ES-I3 (cell line): ENCODE data around the gene UBXN1.

Experiments
- H3K36me3 ChIP-seq: 2 replicates; pipeline ENCODE4 v1.6.1; 2013; ENCODE audit warnings: mild to moderate bottlenecking, low read length, control low read depth, moderate library complexity; ENCODE audit not compliant: insufficient read depth
- H3K4me1 ChIP-seq: 2 replicates; pipeline ENCODE4 v1.6.1; 2013; ENCODE audit warnings: mild to moderate bottlenecking, control low read depth, low read length; ENCODE audit not compliant: insufficient read depth
- H3K9ac ChIP-seq: 2 replicates; pipeline ENCODE4 v1.6.1; 2013; ENCODE audit warnings: low read depth, mild to moderate bottlenecking, low read length, moderate library complexity
- H3K9me3 ChIP-seq: 2 replicates; pipeline ENCODE4 v1.6.1; 2013; ENCODE audit warnings: mild to moderate bottlenecking, low read length, moderate library complexity; ENCODE audit not compliant: control insufficient read depth, insufficient read depth

The UBXN1 gene, protein sequence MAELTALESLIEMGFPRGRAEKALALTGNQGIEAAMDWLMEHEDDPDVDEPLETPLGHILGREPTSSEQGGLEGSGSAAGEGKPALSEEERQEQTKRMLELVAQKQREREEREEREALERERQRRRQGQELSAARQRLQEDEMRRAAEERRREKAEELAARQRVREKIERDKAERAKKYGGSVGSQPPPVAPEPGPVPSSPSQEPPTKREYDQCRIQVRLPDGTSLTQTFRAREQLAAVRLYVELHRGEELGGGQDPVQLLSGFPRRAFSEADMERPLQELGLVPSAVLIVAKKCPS

DNA sequence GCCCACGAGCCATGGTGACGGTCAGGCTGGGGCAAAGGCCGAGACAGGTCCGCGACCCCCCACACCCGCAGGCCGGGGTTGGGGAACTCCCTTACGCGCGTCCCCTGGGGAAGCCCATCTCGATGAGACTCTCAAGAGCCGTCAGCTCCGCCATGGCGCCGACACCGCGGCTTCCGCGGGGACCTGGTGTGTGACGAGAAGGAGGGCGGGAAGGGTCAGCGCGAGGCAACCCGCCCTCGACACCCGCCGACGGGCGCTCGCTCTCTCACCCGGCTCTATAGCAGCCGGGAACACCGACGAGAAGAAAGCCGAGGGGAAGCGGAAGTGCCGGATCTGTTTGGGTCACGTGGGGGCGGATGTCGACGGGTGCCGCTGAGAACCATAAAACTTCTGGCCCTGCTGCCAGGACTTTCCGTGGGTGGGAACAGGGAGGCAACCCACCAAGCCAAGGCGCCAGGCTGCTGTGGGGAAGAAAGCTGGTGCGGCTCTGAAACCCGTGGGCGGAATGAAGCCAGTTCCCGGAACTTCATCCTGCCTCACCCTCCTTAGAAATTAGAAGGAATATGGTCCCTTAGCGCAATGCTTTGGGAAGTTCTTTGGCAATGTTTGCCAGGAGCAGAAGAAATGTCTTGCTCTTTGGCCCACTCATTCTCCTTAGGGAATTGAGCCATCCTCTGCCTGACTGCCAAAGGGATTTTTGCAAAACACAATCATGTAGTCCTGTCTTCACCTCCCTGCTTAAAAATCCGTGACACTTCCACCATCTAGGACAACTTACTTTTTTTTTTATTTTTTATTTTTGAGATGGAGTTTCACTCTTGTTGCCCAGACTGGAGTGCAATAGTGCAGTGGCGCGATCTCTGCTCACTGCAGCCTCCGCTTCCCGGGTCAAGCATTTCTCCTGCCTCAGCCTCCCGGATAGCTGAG, at the start of gene UBXN1:
UBXN1 (minus strand) TSS at position 304 of the 927 bp plus-strand sequence; CDS start at position 154, 150 bp downstream.
- Histone ChIP-seq H3K4me1 (no peaks in the 10 kb centered on the region), H3K9me3 (no peaks in the 10 kb centered on the region), H3K9ac (peak within 1 kb of the TSS; percentile 67), H3K36me3 (no peaks in the 10 kb centered on the region)

DNA sequence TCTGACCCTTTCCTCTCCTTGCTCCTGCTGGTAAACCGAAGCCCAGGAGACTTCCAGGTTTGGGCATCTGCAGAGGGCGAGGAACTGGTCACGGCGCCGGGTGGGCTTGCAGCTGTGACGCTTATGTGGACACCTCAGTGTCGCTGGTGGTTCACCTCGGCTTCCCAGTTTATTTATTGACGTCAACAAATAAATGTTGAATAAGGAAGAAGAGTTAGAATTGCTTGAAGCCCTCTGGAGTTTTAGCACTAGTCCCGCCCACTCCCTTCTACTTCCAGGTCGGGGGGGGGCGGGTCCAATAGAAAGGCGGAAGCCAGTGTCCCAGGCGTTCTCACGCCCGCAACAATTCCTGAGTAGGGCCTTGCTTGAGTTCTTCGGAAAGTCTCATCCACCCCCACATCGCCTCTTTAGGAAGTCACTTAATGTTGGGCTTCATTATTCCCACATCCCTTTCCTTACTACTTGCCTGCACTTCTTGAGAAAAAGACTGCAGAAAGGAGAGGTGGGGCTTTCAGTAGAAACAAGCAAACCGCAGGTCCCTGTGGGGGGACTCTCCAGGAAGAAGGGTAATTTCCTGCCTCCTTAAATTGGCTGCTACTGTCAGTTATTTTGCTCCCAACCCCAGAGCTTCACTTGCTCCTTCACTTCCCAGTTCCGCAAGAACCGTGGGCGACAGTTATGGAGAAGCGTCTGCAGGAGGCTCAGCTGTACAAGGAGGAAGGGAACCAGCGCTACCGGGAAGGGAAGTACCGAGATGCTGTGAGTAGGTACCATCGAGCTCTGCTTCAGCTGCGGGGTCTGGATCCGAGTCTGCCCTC, 49.5 kb upstream of the UBXN1 start, which contains the start of gene TTC9C:
TTC9C (plus strand) TSS at position 316 of the 818 bp plus-strand sequence; CDS start at position 679, 363 bp downstream.
- Histone ChIP-seq H3K9me3 (no peaks in the 10 kb centered on the region), H3K36me3 (peaks cover 9% of the 10 kb centered on the region), H3K4me1 (no peaks in the 10 kb centered on the region; the same call in 1 of the 2 replicates), H3K9ac (peak within 1 kb of the TSS; percentile 69)

DNA sequence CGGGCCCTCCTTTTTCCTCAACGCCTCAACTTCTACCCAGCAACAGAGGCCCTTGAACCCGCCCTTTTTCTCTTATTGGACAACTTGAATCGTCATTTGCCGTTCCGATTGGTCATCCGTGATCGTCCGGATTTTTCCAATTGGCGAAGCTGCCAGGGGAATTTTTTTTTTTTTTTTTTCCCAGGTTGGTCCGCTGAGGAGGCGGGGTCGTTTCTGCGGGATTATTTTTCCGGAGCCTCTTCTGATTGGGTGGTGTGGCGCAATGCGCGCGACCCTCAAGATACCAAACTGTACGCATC, 48.9 kb upstream of the UBXN1 start:
- Histone ChIP-seq H3K9ac (peak overlapping the region; percentile 69), H3K9me3 (no peaks in the 10 kb centered on the region), H3K4me1 (no peaks in the 10 kb centered on the region; the same call in 1 of the 2 replicates), H3K36me3 (peaks cover 13% of the 10 kb centered on the region)

DNA sequence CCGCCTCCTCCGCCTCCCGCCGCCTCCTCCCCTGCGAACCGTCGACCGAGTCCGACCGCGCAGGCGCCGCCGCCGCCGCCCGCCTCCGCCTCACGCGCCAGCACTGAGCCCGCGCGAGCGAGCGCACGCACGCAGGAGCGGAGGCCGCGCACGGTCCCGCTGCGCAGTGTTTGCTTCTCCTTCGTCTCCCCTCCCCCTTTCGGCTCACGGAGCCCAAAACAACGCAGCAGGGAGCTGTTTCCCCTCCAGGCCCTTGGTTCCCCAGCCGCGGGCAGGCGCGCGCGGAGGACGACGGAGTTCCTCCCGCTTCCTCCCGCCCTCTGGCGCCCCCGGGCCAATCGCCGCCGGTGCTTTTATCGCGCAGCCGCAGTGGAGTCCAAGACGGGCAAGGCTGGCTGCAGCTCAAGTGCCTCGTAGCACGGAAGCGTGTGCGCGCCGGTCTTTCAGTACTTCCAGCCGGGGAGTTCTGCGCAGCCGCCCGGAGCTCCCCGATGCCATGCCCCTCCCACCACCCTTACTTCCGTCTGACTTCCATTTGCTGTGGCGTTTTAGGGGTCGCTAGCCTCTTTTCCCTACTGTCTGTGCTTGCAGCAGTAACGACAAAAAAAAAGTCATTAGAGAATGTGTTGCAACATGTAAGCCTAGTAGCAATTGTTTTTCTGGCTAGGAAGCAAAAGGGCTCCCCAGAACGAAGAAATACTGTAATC, 48.4 kb upstream of the UBXN1 start, which contains the start of gene HNRNPUL2:
HNRNPUL2 (minus strand) TSS at position 293 of the 707 bp plus-strand sequence. CDS start 301 bp downstream, outside the sequence.
- H3K4me1 ChIP-seq = no peaks in the 10 kb centered on the region; the same call in 1 of the 2 replicates
- H3K9me3 ChIP-seq = no peaks in the 10 kb centered on the region
- peak within 1 kb of the TSS; percentile 69 for H3K9ac ChIP-seq
- H3K36me3 ChIP-seq = peaks cover 18% of the 10 kb centered on the region

DNA sequence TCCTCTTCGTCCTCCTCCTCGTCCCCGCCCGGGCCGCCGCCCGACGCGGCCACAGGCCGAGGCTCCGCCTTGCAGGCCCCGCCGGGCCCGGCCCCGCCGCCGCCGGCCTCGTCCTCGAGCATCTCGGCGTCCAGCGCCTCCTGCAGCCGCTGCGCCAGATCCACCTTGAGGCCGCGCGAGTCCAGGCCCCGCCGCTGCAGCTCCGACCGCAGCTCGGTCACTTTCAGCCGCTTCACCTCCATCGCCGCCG, 48.0 kb upstream of the UBXN1 start:
- no peaks in the 10 kb centered on the region; the same call in 1 of the 2 replicates for H3K4me1 ChIP-seq
- peak overlapping the region; percentile 69 for H3K9ac ChIP-seq
- H3K36me3 ChIP-seq = peaks cover 22% of the 10 kb centered on the region
- H3K9me3 ChIP-seq = no peaks in the 10 kb centered on the region

DNA sequence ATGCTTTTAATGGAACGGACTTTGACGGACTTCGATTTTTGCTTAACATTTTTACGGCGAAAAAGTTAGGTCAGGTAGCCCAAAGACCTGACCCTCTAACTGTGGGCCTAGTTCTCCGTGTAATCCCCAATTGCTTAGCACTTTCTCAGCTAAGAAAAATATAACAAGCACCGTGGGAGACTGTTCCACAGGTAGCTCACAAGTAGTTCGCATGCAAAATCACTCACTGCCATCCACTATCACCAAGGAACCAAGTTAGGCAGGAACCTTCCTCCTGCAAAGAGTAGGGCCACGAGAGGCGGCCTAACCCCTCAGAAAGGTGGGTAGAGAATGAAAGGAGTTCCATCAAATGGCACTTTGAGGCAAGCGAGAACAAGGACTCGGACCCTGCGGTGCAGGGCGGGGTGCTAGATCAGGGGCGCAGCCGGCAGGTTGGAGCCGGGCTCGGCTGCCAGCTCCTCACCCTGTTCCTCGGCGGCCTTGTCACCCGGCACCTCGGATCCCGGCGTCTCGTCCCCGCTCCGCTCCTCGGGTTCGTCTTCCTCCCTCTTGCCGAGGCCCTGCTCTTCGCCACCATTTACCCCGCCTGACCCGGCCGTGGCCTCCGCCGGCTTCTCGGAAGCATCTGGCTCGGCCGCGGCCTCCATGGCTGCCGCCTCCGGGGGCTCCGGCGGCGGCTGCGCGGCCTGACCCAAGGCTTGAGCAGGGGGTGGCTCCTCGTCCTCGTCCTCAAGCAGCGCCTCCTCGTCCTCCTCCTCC, 47.5 kb upstream of the UBXN1 start:
- H3K9ac ChIP-seq = peak overlapping the region; percentile 69
- no peaks in the 10 kb centered on the region; the same call in 1 of the 2 replicates for H3K4me1 ChIP-seq
- peaks cover 27% of the 10 kb centered on the region for H3K36me3 ChIP-seq
- no peaks in the 10 kb centered on the region for H3K9me3 ChIP-seq

DNA sequence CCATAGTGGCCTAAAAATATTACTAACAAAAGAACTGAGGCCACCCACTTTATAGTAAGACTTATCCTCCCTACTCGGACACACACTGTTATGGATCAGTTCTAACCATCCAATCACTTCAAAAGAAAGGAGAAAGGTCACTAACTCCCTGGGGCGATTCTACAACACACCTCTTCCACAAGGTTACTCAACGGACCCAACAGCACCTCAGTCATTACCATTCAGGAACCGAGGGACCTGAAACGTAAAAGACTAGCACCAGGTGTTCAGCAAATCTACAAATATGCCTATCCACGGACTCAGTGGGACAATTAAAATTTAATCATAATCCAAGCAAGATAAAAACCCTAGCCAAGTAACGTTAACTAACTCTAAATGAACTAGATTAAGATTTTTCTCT, 46.8 kb upstream of the UBXN1 start:
- no peaks in the 10 kb centered on the region; the same call in 1 of the 2 replicates for H3K4me1 ChIP-seq
- no peaks in the 10 kb centered on the region for H3K9me3 ChIP-seq
- H3K36me3 ChIP-seq = peaks cover 34% of the 10 kb centered on the region
- H3K9ac ChIP-seq = peak overlapping the region; percentile 69

DNA sequence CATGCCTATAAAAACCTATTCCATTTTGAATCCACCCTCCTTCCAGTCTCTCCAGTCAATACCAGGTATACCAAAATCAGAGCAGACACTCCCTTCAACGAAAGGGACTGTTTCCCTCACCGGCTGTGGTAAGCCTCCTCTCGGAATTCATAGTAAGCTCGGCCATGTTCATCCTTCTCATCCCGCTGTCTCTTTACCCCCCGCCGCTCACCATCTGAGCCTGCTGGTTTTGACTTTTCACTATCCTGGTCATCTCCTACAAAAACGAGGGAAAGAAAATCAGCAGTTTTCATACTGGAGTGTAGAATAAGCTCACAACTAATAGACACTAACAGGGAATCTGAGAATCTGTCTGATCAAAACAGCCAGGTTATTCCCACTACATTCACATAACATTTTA, 45.3 kb upstream of the UBXN1 start:
- Histone ChIP-seq H3K9ac (no peak overlapping the region), H3K36me3 (peaks cover 45% of the 10 kb centered on the region), H3K4me1 (no peaks in the 10 kb centered on the region; the same call in 1 of the 2 replicates), H3K9me3 (no peaks in the 10 kb centered on the region)

DNA sequence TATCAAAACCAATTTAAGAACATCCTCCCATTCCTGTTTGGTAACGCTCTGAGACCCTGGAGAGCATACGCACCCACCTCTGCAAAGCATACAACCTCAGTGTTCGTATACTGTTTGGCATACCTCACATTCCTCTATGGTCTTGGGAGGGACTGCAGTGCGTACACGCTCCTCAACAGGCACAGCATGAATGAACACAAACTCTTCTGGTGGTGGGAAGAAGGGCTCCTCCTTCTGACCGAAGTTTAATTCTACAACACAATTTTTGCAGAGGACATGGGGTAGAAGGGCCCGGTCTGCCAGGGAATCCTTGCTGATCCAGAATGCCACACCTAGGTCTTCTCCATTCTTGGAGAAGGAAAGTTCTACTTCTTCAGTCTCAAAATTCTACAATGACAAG, 43.1 kb upstream of the UBXN1 start:
- Histone ChIP-seq H3K4me1 (no peaks in the 10 kb centered on the region; the same call in 1 of the 2 replicates), H3K9me3 (no peaks in the 10 kb centered on the region), H3K36me3 (peaks cover 46% of the 10 kb centered on the region), H3K9ac (no peak overlapping the region)

DNA sequence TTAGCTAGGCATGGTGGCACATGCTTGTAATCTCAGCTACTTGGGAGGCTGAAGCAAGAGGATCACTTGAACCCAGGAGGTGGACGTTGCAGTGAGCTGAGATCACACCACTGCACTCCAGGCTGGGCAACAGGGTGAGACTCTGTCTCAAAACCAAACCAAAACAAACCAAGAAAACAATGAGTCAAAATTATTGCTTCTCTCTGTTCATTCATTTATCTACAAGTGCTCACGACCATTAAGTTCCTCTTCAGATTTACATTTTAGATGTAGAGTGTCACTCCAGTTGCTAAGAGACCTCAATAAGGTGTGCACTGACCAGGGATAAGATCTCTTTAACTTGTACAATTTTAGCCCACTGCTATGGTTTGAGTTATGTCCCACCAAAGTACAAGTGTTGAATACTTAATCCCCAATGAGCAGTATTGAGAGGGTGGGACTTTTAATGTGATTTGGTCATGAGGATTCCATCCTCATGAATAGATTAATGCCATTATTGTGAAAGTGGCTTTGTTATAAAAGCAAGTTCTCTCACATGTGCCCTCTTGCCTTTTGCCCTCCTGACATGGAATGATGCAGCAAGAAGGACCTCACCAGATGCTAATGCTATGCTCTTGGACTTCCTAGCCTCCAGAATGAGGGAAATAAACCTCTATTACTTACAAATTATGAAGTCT, 40.6 kb upstream of the UBXN1 start:
- H3K9ac ChIP-seq = no peak overlapping the region
- no peaks in the 10 kb centered on the region for H3K4me1 ChIP-seq
- peaks cover 68% of the 10 kb centered on the region for H3K36me3 ChIP-seq
- H3K9me3 ChIP-seq = no peaks in the 10 kb centered on the region

DNA sequence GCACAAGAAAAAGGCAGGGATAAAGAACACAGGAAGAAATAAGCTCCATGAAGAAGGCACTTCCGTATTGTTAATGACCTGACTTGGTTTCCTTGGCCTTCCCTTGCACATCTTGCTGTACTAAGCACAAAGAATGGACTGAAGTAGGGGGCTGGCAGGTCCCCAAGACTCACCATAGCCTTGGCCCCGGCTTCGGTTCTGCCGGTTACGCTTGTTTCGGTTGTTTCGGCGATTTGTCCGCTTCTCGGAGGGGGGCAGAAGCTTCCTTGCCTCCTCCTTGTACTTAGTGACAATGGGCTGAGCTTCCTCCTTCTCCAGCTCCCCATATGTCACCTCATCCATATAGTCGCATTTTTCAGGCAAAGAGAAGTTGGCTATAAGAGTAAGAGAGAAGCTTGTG, 37.9 kb upstream of the UBXN1 start:
- no peak overlapping the region for H3K9ac ChIP-seq
- H3K9me3 ChIP-seq = no peaks in the 10 kb centered on the region
- H3K4me1 ChIP-seq = no peaks in the 10 kb centered on the region
- H3K36me3 ChIP-seq = peaks cover 45% of the 10 kb centered on the region

DNA sequence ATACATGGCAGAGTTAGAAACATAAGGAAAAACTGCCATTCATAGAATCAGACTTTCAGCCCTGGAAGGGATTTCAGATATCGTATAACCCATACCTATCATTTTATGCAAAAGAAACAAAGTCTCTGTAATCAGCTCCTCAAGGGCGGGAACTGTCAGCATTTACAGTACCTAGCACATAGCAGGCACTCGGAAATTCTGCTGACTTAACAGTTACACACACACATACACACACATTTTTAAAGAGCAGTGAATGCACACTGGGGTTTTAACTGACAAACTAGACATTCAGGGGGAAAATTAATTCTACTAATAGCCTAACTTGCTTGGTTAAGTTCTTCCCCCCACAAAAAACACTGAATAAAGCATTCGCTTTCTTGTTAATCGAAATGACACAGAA, 37.3 kb upstream of the UBXN1 start:
- no peaks in the 10 kb centered on the region for H3K9me3 ChIP-seq
- H3K9ac ChIP-seq = no peak overlapping the region
- H3K4me1 ChIP-seq = no peaks in the 10 kb centered on the region
- H3K36me3 ChIP-seq = peaks cover 39% of the 10 kb centered on the region
